HG03442 (cell line): ENCODE results near the gene AP2A2.
"Not testable (repeated sequence)": the region's sequence is repeated elsewhere in the genome, so short reads cannot be mapped to it uniquely, and the experiment has no call there.

Experiments used
- ATAC-seq: cut with Tn5 transposase; IDR thresholded peaks from one replicate; pipeline ENCODE4 v1.9.1; 2021; ENCODE audit warnings: mild to moderate bottlenecking, moderate library complexity; ENCODE audit not compliant: unreplicated experiment

The AP2A2 gene

GRCh38 chr11:1012740-1013630 is 87.3 kb downstream of the AP2A2 start:
- ATAC-seq: no peak

DNA sequence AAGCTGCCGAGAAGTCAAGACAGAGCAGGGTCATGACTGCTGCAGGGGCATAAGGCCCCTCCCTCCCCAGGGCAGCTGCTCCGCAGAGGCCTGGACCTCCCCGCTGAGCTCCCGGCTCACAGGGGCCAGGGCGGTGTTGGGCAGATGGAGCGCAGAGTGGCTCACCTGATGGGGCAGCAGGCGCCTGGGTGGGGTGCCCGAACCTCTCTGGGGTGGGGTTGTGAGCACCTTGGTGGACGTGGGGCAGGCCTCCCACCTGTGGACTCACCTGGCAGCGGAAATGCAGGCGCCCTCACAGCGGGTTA is 87.9 kb downstream of the AP2A2 start:
- no peak for ATAC-seq

- ATAC-seq: no peak
Measured at GRCh38 chr11:1014276-1014675, 88.6 kb downstream of the AP2A2 start.

- no peak for ATAC-seq
Measured at GRCh38 chr11:1015064-1015463, 89.4 kb downstream of the AP2A2 start.

DNA sequence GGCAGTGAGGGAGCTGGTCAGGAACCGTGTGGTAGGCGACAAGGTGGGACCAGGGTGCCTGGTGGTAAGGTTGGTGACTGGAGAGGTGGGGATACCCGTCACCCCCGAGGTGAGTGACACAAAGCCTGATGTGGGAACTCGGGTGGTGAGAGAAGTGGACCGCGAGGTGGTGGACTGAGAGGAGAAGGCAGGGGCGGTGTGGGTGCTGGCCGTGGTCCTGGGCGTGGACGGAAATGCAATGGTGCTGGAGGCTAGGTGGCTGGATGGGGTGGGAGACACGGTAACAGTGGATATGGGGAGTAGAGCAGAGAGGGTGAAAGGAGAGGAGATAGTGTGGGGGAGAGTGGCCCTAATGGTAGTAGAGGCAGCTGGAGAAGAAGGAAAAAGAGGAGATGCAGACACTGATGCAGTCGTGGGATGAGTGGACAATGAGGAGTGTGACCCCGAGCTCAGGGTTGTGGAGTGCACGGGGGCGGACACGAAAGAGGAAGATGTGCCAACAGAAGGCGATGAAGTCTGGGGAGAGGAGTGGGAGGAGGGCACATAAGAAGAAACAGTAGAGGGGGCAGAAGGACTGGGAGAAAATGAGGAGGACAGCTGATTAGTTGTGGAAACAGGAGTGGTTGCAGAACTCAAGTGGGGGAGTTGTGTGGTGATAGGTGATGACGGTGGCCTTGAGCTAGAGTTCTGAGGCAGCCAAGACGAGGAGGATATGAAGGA is 90.3 kb downstream of the AP2A2 start:
- no peak for ATAC-seq

DNA sequence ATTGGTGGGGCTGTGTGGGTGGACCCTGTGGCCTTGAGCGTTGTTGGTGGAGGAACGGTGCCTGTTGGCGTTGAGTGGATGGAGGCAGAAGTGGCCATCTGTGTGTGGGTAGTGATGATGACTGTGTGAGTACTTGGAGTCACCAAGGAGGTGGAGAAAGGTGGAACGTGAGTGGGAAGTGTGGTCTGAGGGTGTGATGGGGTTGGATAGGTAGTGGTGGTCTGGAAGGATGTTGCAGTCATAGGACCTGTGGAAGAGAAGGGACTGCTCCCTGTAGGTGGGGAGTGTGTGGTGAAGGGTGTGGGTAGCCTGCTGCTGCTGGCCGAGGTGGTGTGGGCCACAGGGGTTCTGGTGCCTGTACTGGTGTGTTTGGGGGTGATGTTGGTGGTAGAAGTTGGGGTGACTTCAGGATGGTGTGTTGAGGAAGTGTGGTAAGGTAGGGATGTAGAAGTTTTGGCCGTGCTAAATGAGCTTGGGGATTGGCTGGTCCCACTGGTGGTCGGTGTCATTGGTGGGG is 91.0 kb downstream of the AP2A2 start:
- not testable (repeated sequence) for ATAC-seq

- no peak for ATAC-seq
Measured at GRCh38 chr11:1017269-1018005, 91.8 kb downstream of the AP2A2 start.

- ATAC-seq: no peak
Measured at GRCh38 chr11:1018091-1018490, 92.4 kb downstream of the AP2A2 start.

DNA sequence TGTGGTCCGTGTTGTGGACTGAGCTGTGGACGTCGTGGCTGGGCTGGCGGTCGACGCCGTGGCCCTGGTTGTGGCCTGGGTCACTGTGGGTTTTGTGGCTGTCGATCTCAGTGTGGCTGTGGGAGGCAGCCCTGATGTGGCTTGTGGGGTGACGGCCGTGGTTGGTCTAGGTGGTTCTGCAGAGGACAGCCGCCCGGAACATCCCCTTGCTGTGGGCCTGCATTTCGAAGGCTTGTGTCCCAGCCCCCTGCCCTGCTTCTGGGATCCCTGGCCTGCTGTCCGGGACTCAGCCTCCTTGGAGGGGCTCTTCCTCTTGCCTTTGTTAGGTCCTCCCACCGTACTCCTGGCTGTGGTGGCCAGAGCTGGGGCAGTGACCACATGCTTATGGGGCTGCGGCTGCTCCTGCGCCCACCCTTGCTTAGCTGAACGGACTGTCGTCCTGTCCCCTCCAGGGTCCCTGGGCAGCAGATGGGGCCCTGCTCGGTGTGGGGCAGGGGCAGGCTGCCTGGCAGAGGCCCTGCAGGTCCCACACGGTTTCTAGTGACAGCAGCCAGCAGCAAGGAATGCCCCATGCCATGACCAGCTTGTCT is 93.7 kb downstream of the AP2A2 start:
- no peak for ATAC-seq

GRCh38 chr11:1020211-1020905 is 94.7 kb downstream of the AP2A2 start:
- no peak for ATAC-seq

DNA sequence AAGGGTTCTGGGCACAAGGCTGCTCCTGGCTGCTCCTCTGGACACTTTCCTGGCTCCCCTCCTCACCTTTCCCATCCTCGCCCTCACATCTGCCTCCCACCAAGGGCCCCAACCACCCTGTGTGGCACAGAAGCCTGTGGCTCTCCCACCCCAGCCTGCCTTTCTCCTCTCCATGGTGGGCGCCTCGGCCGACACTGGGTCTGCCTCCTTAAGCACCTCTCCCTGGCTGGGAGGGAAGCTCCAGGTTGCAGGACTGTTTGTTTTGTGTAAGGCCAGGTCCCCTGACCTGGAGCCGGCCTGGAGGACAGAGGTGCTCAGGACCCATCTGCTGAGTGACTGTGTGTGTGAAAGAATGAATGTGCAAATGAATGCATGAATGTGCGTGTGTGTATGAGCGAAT is 96.7 kb downstream of the AP2A2 start:
- no peak for ATAC-seq

GRCh38 chr11:1022908-1023810 is 97.5 kb downstream of the AP2A2 start:
- ATAC-seq: no peak

GRCh38 chr11:1023811-1024596 is 98.3 kb downstream of the AP2A2 start:
- ATAC-seq: no peak

GRCh38 chr11:1024597-1025409 is 99.1 kb downstream of the AP2A2 start:
- no peak for ATAC-seq

- no peak for ATAC-seq
Measured at GRCh38 chr11:1025410-1026162, 99.9 kb downstream of the AP2A2 start.

DNA sequence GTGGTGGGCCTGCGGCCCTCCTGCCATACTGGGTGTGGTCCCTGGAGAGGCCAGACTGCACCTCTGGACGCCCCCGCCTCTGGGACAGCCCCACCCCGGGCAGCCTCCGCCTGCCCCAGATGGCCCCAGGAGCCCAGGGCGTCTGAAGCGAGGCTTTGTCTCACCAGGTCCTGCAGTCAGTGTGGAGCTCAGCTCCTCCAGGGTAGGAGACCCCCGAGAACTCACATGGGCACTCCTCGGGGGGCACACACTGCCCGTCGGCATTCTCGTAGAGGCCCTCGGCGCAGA is 100.4 kb downstream of the AP2A2 start:
- no peak for ATAC-seq
